K562 (cell line): ENCODE measurements around the gene NOTCH1. TPM values are rescaled to one million over a fixed set of nuclear protein-coding genes. Genes with fewer than 3 reads are reported as not detected.

Experiments used
- CBX8 ChIP-seq: fragments of 200-600 bp; sonication (generic); IDR thresholded peaks from 2 replicates; pipeline ENCODE4 v1.6.1; 2012; ENCODE audit warnings: borderline replicate concordance, mixed run types, low read depth, mild to moderate bottlenecking, moderate library complexity, mixed read lengths, low read length, control low read depth, inconsistent platforms; ENCODE audit not compliant: poor library complexity, severe bottlenecking; ENCODE audit errors: extremely low read depth
- CREB3 ChIP-seq: fragments of 450-650 bp; conservative IDR thresholded peaks from 2 replicates; pipeline ENCODE4 v1.6.1; 2016; ENCODE audit warnings: missing genetic modification characterization, low read depth, mild to moderate bottlenecking, missing compliant biosample characterization, moderate library complexity
- HDAC1 ChIP-seq, 2 experiments: fragments of 450-650 bp; IDR thresholded peaks; 2 replicates each; pipeline ENCODE4 v1.6.1; 2016 to 2017; ENCODE audit warnings: inconsistent platforms in 1 of 2, mild to moderate bottlenecking in 1 of 2, moderate library complexity in 1 of 2
- HNRNPK ChIP-seq: fragments of 200-400 bp; formaldehyde crosslinking; IDR thresholded peaks from one replicate; pipeline ENCODE4 v1.6.1; 2018; ENCODE audit warnings: mild to moderate bottlenecking, low read depth, low read length; ENCODE audit not compliant: poor library complexity, severe bottlenecking
- IRF9 ChIP-seq: fragments of 450-650 bp; IDR thresholded peaks from 2 replicates; pipeline ENCODE4 v1.6.1; 2016; ENCODE audit warnings: missing biosample characterization, missing genetic modification characterization
- LCOR ChIP-seq: sonication (generic); formaldehyde crosslinking; IDR thresholded peaks from 2 replicates; pipeline ENCODE4 v1.8.0; 2022; ENCODE audit warnings: mild to moderate bottlenecking, missing genetic modification reagents
- MTA3 ChIP-seq: fragments of 450-650 bp; formaldehyde crosslinking; IDR thresholded peaks from 2 replicates; pipeline ENCODE4 v1.6.1; 2017; ENCODE audit warnings: mild to moderate bottlenecking, borderline replicate concordance
- PATZ1 ChIP-seq: fragments of 250-450 bp; sonication (Bioruptor Pico); IDR thresholded peaks from 2 replicates; pipeline ENCODE4 v1.5.0; 2020; ENCODE audit warnings: mild to moderate bottlenecking, borderline replicate concordance
- RHOXF2B ChIP-seq: fragments of 250-450 bp; sonication (Bioruptor Pico); conservative IDR thresholded peaks from 2 replicates; pipeline ENCODE4 v1.5.1; 2021
- SIX5 ChIP-seq, 2 experiments: IDR thresholded peaks; 2 replicates each; pipeline ENCODE4 v1.6.1; 2011; ENCODE audit warnings: low read length in 2 of 2, borderline replicate concordance in 1 of 2, low read depth in 1 of 2, mild to moderate bottlenecking in 1 of 2, moderate library complexity in 1 of 2; ENCODE audit not compliant: insufficient read depth in 1 of 2
- SLC30A9 ChIP-seq: fragments of 250-450 bp; sonication (Bioruptor Pico); IDR thresholded peaks from 2 replicates; pipeline ENCODE4 v1.8.0; 2022; ENCODE audit warnings: mild to moderate bottlenecking, moderate library complexity
- SRF ChIP-seq, 2 experiments: fragments of 250-450, 450-650 bp in 1 of 2; sonication (Bioruptor Pico) in 1 of 2; sonication (generic) in 1 of 2; formaldehyde crosslinking; IDR thresholded peaks; 2 replicates each; pipeline versions ENCODE4 v1.5.0 to v1.5.1; 2020 to 2022; ENCODE audit warnings: mild to moderate bottlenecking in 1 of 2, missing genetic modification reagents in 1 of 2
- ZC3H4 ChIP-seq: sonication (generic); formaldehyde crosslinking; IDR thresholded peaks from 2 replicates; pipeline ENCODE4 v1.9.0; 2021; ENCODE audit warnings: missing genetic modification reagents, borderline replicate concordance
- ZNF212 ChIP-seq: fragments of 450-650 bp; formaldehyde crosslinking; IDR thresholded peaks from 2 replicates; pipeline ENCODE4 v1.4.0; 2020; ENCODE audit warnings: mild to moderate bottlenecking
- ZNF41 ChIP-seq: fragments of 250-450 bp; sonication (Bioruptor Pico); conservative IDR thresholded peaks from 2 replicates; pipeline ENCODE4 v1.4.0; 2020; ENCODE audit warnings: mild to moderate bottlenecking
- ZNF695 ChIP-seq: fragments of 450-650 bp; formaldehyde crosslinking; IDR thresholded peaks from 2 replicates; pipeline ENCODE4 v1.4.0; 2020; ENCODE audit warnings: mild to moderate bottlenecking, moderate library complexity
- ZNF696 ChIP-seq: fragments of 250-450 bp; sonication (Bioruptor Pico); conservative IDR thresholded peaks from 2 replicates; pipeline ENCODE4 v1.4.0; 2020; ENCODE audit warnings: mild to moderate bottlenecking, moderate library complexity
- ZNF740 ChIP-seq, 3 experiments: fragments of 200-800 bp in 1 of 3; sonication (Bioruptor generic) in 1 of 3; sonication (generic) in 1 of 3; formaldehyde crosslinking in 1 of 3; IDR thresholded peaks; 2 replicates each; pipeline versions ENCODE4 v1.6.1 to v1.8.0; 2016 to 2022; ENCODE audit warnings: mild to moderate bottlenecking in 2 of 3, missing compliant biosample characterization in 2 of 3, missing genetic modification characterization in 2 of 3, missing genetic modification reagents in 1 of 3
- polyA plus RNA-seq, 8 experiments: library from polyadenylated mRNA; depleted of rRNA in 4 of 8; stranded (reverse) in 5 of 8; unstranded in 3 of 8; fragments of >200 nt; fragmentation: Nextera tagmentation in 2 of 8; fragmentation: Illumina TruSeq in 1 of 8; extraction: Ambion mirVana in 2 of 8; extraction: Trizol in 1 of 8; gene quantifications; 2 replicates each; pipeline versions ENCODE4 v1.2.1 to v1.2.3, GENCODE V29; 2011 to 2014; ENCODE audit warnings: inconsistent platforms in 1 of 8, missing spikeins in 1 of 8
- total RNA-seq, 7 experiments: library from RNA; depleted of rRNA in 6 of 7; stranded (reverse); fragments of >200 nt in 6 of 7; fragmentation: Illumina TruSeq in 2 of 7; extraction: Trizol in 2 of 7; gene quantifications; 2 replicates each; pipeline versions ENCODE4 v1.2.1 to v1.2.3, GENCODE V29; 2011 to 2021; ENCODE audit warnings: low replicate concordance in 1 of 7
- TF ChIP-seq, protein P1 (sequence below): sonication (generic); formaldehyde crosslinking; IDR thresholded peaks from 2 replicates; pipeline ENCODE4 v1.8.1; 2023; ENCODE audit warnings: mild to moderate bottlenecking, missing genetic modification reagents

The NOTCH1 gene
- total and polyA plus RNA-seq, 9 of the 15 experiments (the other 6 are each of a cell fraction or from before 2014, with no cell fraction given), result 0.03 to 31.4 (median 2.3) TPM

- TF ChIP-seq ZNF740 (CRISPR knock-in tag; IDR thresholded peaks at IDR 0.05), result no peak
- no peak for TF ChIP-seq ZNF740 (tag; IDR thresholded peaks at IDR 0.05)
- no peak for TF ChIP-seq CBX8
- TF ChIP-seq CREB3 (tag), result no peak
- TF ChIP-seq PATZ1 (CRISPR knock-in tag), result no peak
- TF ChIP-seq ZNF41 (CRISPR knock-in tag), result no peak
- no peak for TF ChIP-seq ZNF212 (CRISPR knock-in tag)
- TF ChIP-seq SIX5 (IDR thresholded peaks at IDR 0.05; ENCODE audit: borderline replicate concordance in 1 of 2, insufficient read depth in 1 of 2, low read depth in 1 of 2, low read length in 2 of 2), result no peak
- TF ChIP-seq SLC30A9 (CRISPR knock-in tag), result no peak
- peak; percentile 71; the same call in 1 of the 2 replicates for TF ChIP-seq LCOR (CRISPR knock-in tag)
- TF ChIP-seq ZNF696 (CRISPR knock-in tag), result no peak
- TF ChIP-seq IRF9 (tag), result no peak
- TF ChIP-seq MTA3, result peak; percentile 55; the same call in 1 of the 2 replicates
- no peak for TF ChIP-seq ZNF695 (CRISPR knock-in tag)
- TF ChIP-seq RHOXF2B, result no peak
- TF ChIP-seq SRF (CRISPR knock-in tag; IDR thresholded peaks at IDR 0.05), result no peak
- TF ChIP-seq HNRNPK, result no peak
- TF ChIP-seq, protein P1, sequence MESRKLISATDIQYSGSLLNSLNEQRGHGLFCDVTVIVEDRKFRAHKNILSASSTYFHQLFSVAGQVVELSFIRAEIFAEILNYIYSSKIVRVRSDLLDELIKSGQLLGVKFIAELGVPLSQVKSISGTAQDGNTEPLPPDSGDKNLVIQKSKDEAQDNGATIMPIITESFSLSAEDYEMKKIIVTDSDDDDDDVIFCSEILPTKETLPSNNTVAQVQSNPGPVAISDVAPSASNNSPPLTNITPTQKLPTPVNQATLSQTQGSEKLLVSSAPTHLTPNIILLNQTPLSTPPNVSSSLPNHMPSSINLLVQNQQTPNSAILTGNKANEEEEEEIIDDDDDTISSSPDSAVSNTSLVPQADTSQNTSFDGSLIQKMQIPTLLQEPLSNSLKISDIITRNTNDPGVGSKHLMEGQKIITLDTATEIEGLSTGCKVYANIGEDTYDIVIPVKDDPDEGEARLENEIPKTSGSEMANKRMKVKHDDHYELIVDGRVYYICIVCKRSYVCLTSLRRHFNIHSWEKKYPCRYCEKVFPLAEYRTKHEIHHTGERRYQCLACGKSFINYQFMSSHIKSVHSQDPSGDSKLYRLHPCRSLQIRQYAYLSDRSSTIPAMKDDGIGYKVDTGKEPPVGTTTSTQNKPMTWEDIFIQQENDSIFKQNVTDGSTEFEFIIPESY (CRISPR knock-in tag), result no peak
- TF ChIP-seq ZC3H4 (CRISPR knock-in tag), result no peak
- TF ChIP-seq HDAC1 (IDR thresholded peaks at IDR 0.05), result 0 out of 4 replicates have a peak, but pooled peaks of 1 of the 2 experiments have one; percentile 29
Measured at GRCh38 chr9:136545965-136546696, at the start of gene NOTCH1 (continued).
